Esophagus mucosa (tissue), 1 donor: ENCODE measurements around the gene RUNX1. TPM values are rescaled to one million over a fixed set of nuclear protein-coding genes. Genes with fewer than 3 reads are reported as not detected.
"Not testable (repeated sequence)": the region's sequence is repeated elsewhere in the genome, so short reads cannot be mapped to it uniquely, and the experiment has no call there.

Experiments used
- ATAC-seq: fragments of 200-7000 bp; cut with Tn5 transposase; one replicate; pipeline ENCODE4 v1.9.1; 2020
- total RNA-seq: library from RNA; stranded (reverse); gene quantifications from one replicate; pipeline ENCODE4 v1.2.4, GENCODE V29; 2023
- donor health status: DM: yes; HTN: yes; CAD: no.

RUNX1 gene
- total RNA-seq, 1 donor from 2014 or later, result 18.3 TPM

GRCh38 chr21:34804584-34804983, 244.5 kb downstream of the RUNX1 start:
- ATAC-seq, result not testable (repeated sequence)

GRCh38 chr21:34803782-34804370, 245.2 kb downstream of the RUNX1 start:
- ATAC-seq, result no peak

GRCh38 chr21:34802180-34802899, 246.8 kb downstream of the RUNX1 start:
- peak; percentile 38 for ATAC-seq

- peak; percentile 61 for ATAC-seq
Observed at GRCh38 chr21:34801519-34802132, 247.5 kb downstream of the RUNX1 start.

- ATAC-seq, result peak; percentile 90
Observed at GRCh38 chr21:34800797-34801518, 248.1 kb downstream of the RUNX1 start.

- ATAC-seq, result no peak
Observed at GRCh38 chr21:34799092-34799491, 250.0 kb downstream of the RUNX1 start.

GRCh38 chr21:34797921-34798535, 251.1 kb downstream of the RUNX1 start:
- ATAC-seq, result no peak

- no peak for ATAC-seq
Observed at GRCh38 chr21:34797201-34797525, 251.9 kb downstream of the RUNX1 start.

- ATAC-seq, result peak; percentile 2
Observed at GRCh38 chr21:34796518-34797200, 252.4 kb downstream of the RUNX1 start.

GRCh38 chr21:34795548-34796180, 253.4 kb downstream of the RUNX1 start:
- peak; percentile 79 for ATAC-seq

- peak; percentile 12 for ATAC-seq
Observed at GRCh38 chr21:34795175-34795547, 253.9 kb downstream of the RUNX1 start.

- no peak for ATAC-seq
Observed at GRCh38 chr21:34794686-34795085, 254.4 kb downstream of the RUNX1 start.

GRCh38 chr21:34793471-34793870, 255.6 kb downstream of the RUNX1 start:
- ATAC-seq, result no peak

GRCh38 chr21:34792504-34793089, 256.5 kb downstream of the RUNX1 start:
- ATAC-seq, result no peak

GRCh38 chr21:34791776-34792503, 257.2 kb downstream of the RUNX1 start:
- ATAC-seq, result no peak

GRCh38 chr21:34790834-34791233, 258.3 kb downstream of the RUNX1 start:
- no peak for ATAC-seq

- no peak for ATAC-seq
Observed at GRCh38 chr21:34790341-34790740, 258.8 kb downstream of the RUNX1 start.

- ATAC-seq, result no peak
Observed at GRCh38 chr21:34788879-34789278, 260.2 kb downstream of the RUNX1 start.

- no peak for ATAC-seq
Observed at GRCh38 chr21:34783815-34784214, 265.3 kb downstream of the RUNX1 start.

GRCh38 chr21:34782506-34783360, 266.4 kb downstream of the RUNX1 start:
- no peak for ATAC-seq
